ENCODE measurements around the gene ENPP1. TPM values are rescaled to one million over a fixed set of nuclear protein-coding genes. Genes with fewer than 3 reads are reported as not detected.

Gene ENPP1
- total and polyA plus RNA-seq, 2 donors (not counting 3 experiments of a cell fraction or from before 2014, with no cell fraction given) = 0.36 to 1.4 TPM

GRCh38 chr6:131917763-131918649 is 110.2 kb downstream of the ENPP1 start:
- no peaks in the 10 kb centered on the region for H4K20me1 ChIP-seq (replicated peaks; ENCODE audit: control insufficient read depth, extremely low read depth, insufficient read depth, low read length)
- POLR2A ChIA-PET = no interaction called here
- intact Hi-C loops (cut with micrococcal nuclease) (no loop called here), dilution Hi-C loops (cut with MboI; ENCODE audit: extremely low pct_ligation_motif_present, low sequenced_read_pairs) (no loop called here)
- CTCF ChIA-PET = interaction anchor here (0.6 to 5.7 kb wide), 10 partner anchors 7 to 383 kb away, joined by 3 to 66 read pairs (median 6); no protein-coding TSS in a partner anchor
- no peaks in the 10 kb centered on the region for H3K9me1 ChIP-seq (replicated peaks; ENCODE audit: control insufficient read depth, extremely low read depth, insufficient read depth, low read length)
- H3K4me1 ChIP-seq (ENCODE audit: control insufficient read depth, extremely low read depth, insufficient read depth, low read length) = peaks cover 2% of the 10 kb centered on the region
- H3K9me3 ChIP-seq (replicated peaks; ENCODE audit: control insufficient read depth, insufficient read depth, low read length) = no peaks in the 10 kb centered on the region
- no peak overlapping the region for H3K27ac ChIP-seq (ENCODE audit: insufficient read depth, low read depth, low read length)
- H3K4me2 ChIP-seq (ENCODE audit: insufficient read depth, low read length) = no peak overlapping the region
- H3K36me3 ChIP-seq (ENCODE audit: control insufficient read depth in 2 of 2, extremely low read depth in 1 of 2, insufficient read depth in 2 of 2, low read length in 2 of 2) = no peaks in the 10 kb centered on the region
- H3K79me2 ChIP-seq (ENCODE audit: control insufficient read depth, insufficient read depth, low read length) = no peaks in the 10 kb centered on the region
- no peak overlapping the region for H3K4me3 ChIP-seq (replicated peaks in 1 of 3; ENCODE audit: insufficient read depth in 1 of 3, low read depth in 1 of 3, low read length in 3 of 3)
- no peak for TF ChIP-seq JUN (IDR thresholded peaks at IDR 0.05; ENCODE audit: borderline replicate concordance, insufficient read depth, insufficient read length, low read depth)
- TF ChIP-seq POLR2A (IDR thresholded peaks at IDR 0.05; ENCODE audit: low read depth, low read length) = no peak
- TF ChIP-seq EZH2 (IDR thresholded peaks at IDR 0.05; ENCODE audit: borderline replicate concordance, low read depth, low read length, severe bottlenecking) = no peak
- TF ChIP-seq CTCF (IDR thresholded peaks at IDR 0.05; ENCODE audit: extremely low read depth in 1 of 2, insufficient read depth in 1 of 2, low read depth in 1 of 2, low read length in 2 of 2) = no peak
- no peak for TF ChIP-seq POLR2AphosphoS5 (IDR thresholded peaks at IDR 0.05; ENCODE audit: insufficient read depth, low read depth, low read length)
- no peak for TF ChIP-seq FOS (IDR thresholded peaks at IDR 0.05; ENCODE audit: borderline replicate concordance, insufficient read depth, low read length)
- TF ChIP-seq GATA2 (IDR thresholded peaks at IDR 0.05; ENCODE audit: insufficient read depth, insufficient read length, low read depth, low read length) = no peak
- TF ChIP-seq MAX (IDR thresholded peaks at IDR 0.05; ENCODE audit: insufficient read depth, insufficient read length) = no peak
- no peak for TF ChIP-seq MYC (IDR thresholded peaks at IDR 0.05; ENCODE audit: low read depth, low read length)
- H2AFZ ChIP-seq (ENCODE audit: low read depth, low read length) = no peak overlapping the region
- DNase-seq (ENCODE audit: low read depth, low spot score) (no peak), FAIRE-seq (no peak)
- no peak overlapping the region for H3K9ac ChIP-seq (replicated peaks; ENCODE audit: extremely low read depth, insufficient read depth, low read length)
- no peaks in the 10 kb centered on the region for H3K27me3 ChIP-seq (ENCODE audit: control insufficient read depth in 2 of 2, insufficient read depth in 2 of 2, low read length in 2 of 2)
- no TSS peak for BruUV-seq (replicated peaks)
